ENCODE results near the gene JMJD6. TPM values are rescaled to one million over a fixed set of nuclear protein-coding genes. Genes with fewer than 3 reads are reported as not detected.
"Not testable (repeated sequence)": the region's sequence is repeated elsewhere in the genome, so short reads cannot be mapped to it uniquely, and the experiment has no call there.

Gene JMJD6
- total RNA-seq, 2 donors from 2014 or later, result 74.3 to 97.1 TPM

- Mint-ChIP-seq H3K27ac (no peak overlapping the region), H3K27me3 (no peaks in the 10 kb centered on the region), H3K9me3 (no peaks in the 10 kb centered on the region), H3K4me1 (ENCODE audit: low read depth in 2 of 2) (peaks cover 13 to 15% of the 10 kb centered on the region in 2 donors), H3K36me3 (no peaks in the 10 kb centered on the region), H3K4me3 (no peak overlapping the region)
- ATAC-seq (no peak), DNase-seq (ENCODE audit: low spot score) (no peak)
Observed at GRCh38 chr17:76706817-76707216, 19.6 kb downstream of the JMJD6 start.

- Mint-ChIP-seq H3K27me3 (no peaks in the 10 kb centered on the region), H3K4me3 (no peak overlapping the region), H3K36me3 (no peaks in the 10 kb centered on the region), H3K9me3 (no peaks in the 10 kb centered on the region), H3K27ac (no peak overlapping the region), H3K4me1 (ENCODE audit: low read depth in 2 of 2) (peaks cover 13 to 15% of the 10 kb centered on the region in 2 donors)
- no peak for DNase-seq (ENCODE audit: low spot score)
- ATAC-seq, result no peak
Observed at GRCh38 chr17:76704805-76705204, 21.6 kb downstream of the JMJD6 start.

GRCh38 chr17:76702941-76703637, 23.3 kb downstream of the JMJD6 start:
- no peaks in the 10 kb centered on the region for H3K9me3 Mint-ChIP-seq
- no peak overlapping the region for H3K4me3 Mint-ChIP-seq
- peak; percentile 26 for DNase-seq (ENCODE audit: low spot score)
- peaks cover 7 to 8% of the 10 kb centered on the region in 2 donors for H3K4me1 Mint-ChIP-seq (ENCODE audit: low read depth in 2 of 2)
- no peaks in the 10 kb centered on the region for H3K36me3 Mint-ChIP-seq
- ATAC-seq, result no peak
- H3K27me3 Mint-ChIP-seq, result no peaks in the 10 kb centered on the region
- no peak overlapping the region for H3K27ac Mint-ChIP-seq

- no peaks in the 10 kb centered on the region for H3K9me3 Mint-ChIP-seq
- no peak overlapping the region for H3K4me3 Mint-ChIP-seq
- no peak for ATAC-seq
- H3K36me3 Mint-ChIP-seq, result no peaks in the 10 kb centered on the region
- no peak overlapping the region for H3K27ac Mint-ChIP-seq
- H3K4me1 Mint-ChIP-seq (ENCODE audit: low read depth in 2 of 2), result peaks cover 7 to 8% of the 10 kb centered on the region in 2 donors
- DNase-seq (ENCODE audit: low spot score), result no peak
- no peaks in the 10 kb centered on the region for H3K27me3 Mint-ChIP-seq
Observed at GRCh38 chr17:76702076-76702475, 24.3 kb downstream of the JMJD6 start.

- DNase-seq (ENCODE audit: low spot score) (no peak), ATAC-seq (no peak)
- Mint-ChIP-seq H3K36me3 (no peaks in the 10 kb centered on the region), H3K27ac (no peak overlapping the region), H3K4me1 (ENCODE audit: low read depth in 2 of 2) (peaks cover 7 to 8% of the 10 kb centered on the region in 2 donors), H3K9me3 (no peaks in the 10 kb centered on the region), H3K4me3 (peak overlapping the region; percentile 72), H3K27me3 (no peaks in the 10 kb centered on the region)
Observed at GRCh38 chr17:76701471-76701967, 24.9 kb downstream of the JMJD6 start.

- Mint-ChIP-seq H3K27me3 (no peaks in the 10 kb centered on the region), H3K4me3 (peak overlapping the region; percentile 72), H3K36me3 (no peaks in the 10 kb centered on the region), H3K4me1 (ENCODE audit: low read depth in 2 of 2) (peaks cover 7 to 9% of the 10 kb centered on the region in 2 donors), H3K27ac (peak overlapping the region in 1 of 2 donors; percentile 75), H3K9me3 (no peaks in the 10 kb centered on the region)
- ATAC-seq, result peak; percentile 55 to 73
- DNase-seq (ENCODE audit: low spot score), result peak; percentile 44
Observed at GRCh38 chr17:76700617-76701470, 25.6 kb downstream of the JMJD6 start.

GRCh38 chr17:76700270-76700616, 26.2 kb downstream of the JMJD6 start:
- Mint-ChIP-seq H3K27ac (peak overlapping the region in 1 of 2 donors; percentile 75), H3K36me3 (no peaks in the 10 kb centered on the region), H3K4me1 (ENCODE audit: low read depth in 2 of 2) (peaks cover 10 to 14% of the 10 kb centered on the region in 2 donors), H3K27me3 (no peaks in the 10 kb centered on the region), H3K9me3 (no peaks in the 10 kb centered on the region), H3K4me3 (peak overlapping the region; percentile 72)
- ATAC-seq, result peak in 1 of 2 donors; percentile 24
- DNase-seq (ENCODE audit: low spot score), result no peak

GRCh38 chr17:76698466-76698977, 27.9 kb downstream of the JMJD6 start:
- not testable (repeated sequence) for H3K4me3 Mint-ChIP-seq, ATAC-seq, H3K9me3 Mint-ChIP-seq, H3K36me3 Mint-ChIP-seq, H3K27me3 Mint-ChIP-seq, H3K27ac Mint-ChIP-seq
- peak; percentile 8 for DNase-seq (ENCODE audit: low spot score)
- peaks cover 10 to 14% of the 10 kb centered on the region in 2 donors for H3K4me1 Mint-ChIP-seq (ENCODE audit: low read depth in 2 of 2)

- no peaks in the 10 kb centered on the region for H3K9me3 Mint-ChIP-seq
- ATAC-seq (no peak), DNase-seq (ENCODE audit: low spot score) (peak; percentile 47)
- H3K36me3 Mint-ChIP-seq, result no peaks in the 10 kb centered on the region
- no peaks in the 10 kb centered on the region for H3K27me3 Mint-ChIP-seq
- peaks cover 10 to 14% of the 10 kb centered on the region in 2 donors for H3K4me1 Mint-ChIP-seq (ENCODE audit: low read depth in 2 of 2)
- H3K4me3 Mint-ChIP-seq, result no peak overlapping the region
- H3K27ac Mint-ChIP-seq, result peak overlapping the region in 1 of 2 donors; percentile 39
Observed at GRCh38 chr17:76697702-76698465, 28.5 kb downstream of the JMJD6 start.

GRCh38 chr17:76696763-76697701, 29.4 kb downstream of the JMJD6 start:
- Mint-ChIP-seq H3K36me3 (no peaks in the 10 kb centered on the region), H3K27me3 (no peaks in the 10 kb centered on the region), H3K4me1 (ENCODE audit: low read depth in 2 of 2) (peaks cover 10 to 14% of the 10 kb centered on the region in 2 donors), H3K4me3 (no peak overlapping the region), H3K27ac (peak overlapping the region in 1 of 2 donors; percentile 39), H3K9me3 (no peaks in the 10 kb centered on the region)
- DNase-seq (ENCODE audit: low spot score), result peak; percentile 38
- ATAC-seq, result peak in 1 of 2 donors; percentile 52

GRCh38 chr17:76695059-76695831, 31.2 kb downstream of the JMJD6 start:
- ATAC-seq (no peak), DNase-seq (ENCODE audit: low spot score) (peak; percentile 18)
- no peaks in the 10 kb centered on the region for H3K27me3 Mint-ChIP-seq
- H3K4me3 Mint-ChIP-seq, result no peak overlapping the region
- no peaks in the 10 kb centered on the region for H3K36me3 Mint-ChIP-seq
- peaks cover 5 to 7% of the 10 kb centered on the region in 2 donors for H3K4me1 Mint-ChIP-seq (ENCODE audit: low read depth in 2 of 2)
- peak overlapping the region in 1 of 2 donors; percentile 41 for H3K27ac Mint-ChIP-seq
- no peaks in the 10 kb centered on the region for H3K9me3 Mint-ChIP-seq
